ENCODE data around the gene SERP1.

DNA sequence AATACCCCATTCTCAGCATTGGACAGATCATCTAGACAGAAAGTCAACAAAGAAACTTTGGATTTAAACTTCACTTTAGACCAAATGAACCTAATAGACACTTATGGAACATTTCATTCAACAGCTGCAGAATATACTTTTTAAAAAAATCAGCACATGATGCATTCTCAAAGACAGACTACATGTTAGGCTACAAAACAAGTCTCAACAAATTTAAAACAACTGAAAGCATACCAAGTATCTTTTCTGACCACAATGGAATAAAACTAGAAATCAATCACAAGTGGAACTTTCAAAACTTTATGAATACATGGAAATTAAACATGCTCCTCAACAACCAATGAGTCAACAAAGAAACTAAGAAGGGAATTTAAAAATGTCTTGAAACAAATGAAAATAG is 37.9 kb downstream of the SERP1 start:
- TF ChIP-seq, protein P1, sequence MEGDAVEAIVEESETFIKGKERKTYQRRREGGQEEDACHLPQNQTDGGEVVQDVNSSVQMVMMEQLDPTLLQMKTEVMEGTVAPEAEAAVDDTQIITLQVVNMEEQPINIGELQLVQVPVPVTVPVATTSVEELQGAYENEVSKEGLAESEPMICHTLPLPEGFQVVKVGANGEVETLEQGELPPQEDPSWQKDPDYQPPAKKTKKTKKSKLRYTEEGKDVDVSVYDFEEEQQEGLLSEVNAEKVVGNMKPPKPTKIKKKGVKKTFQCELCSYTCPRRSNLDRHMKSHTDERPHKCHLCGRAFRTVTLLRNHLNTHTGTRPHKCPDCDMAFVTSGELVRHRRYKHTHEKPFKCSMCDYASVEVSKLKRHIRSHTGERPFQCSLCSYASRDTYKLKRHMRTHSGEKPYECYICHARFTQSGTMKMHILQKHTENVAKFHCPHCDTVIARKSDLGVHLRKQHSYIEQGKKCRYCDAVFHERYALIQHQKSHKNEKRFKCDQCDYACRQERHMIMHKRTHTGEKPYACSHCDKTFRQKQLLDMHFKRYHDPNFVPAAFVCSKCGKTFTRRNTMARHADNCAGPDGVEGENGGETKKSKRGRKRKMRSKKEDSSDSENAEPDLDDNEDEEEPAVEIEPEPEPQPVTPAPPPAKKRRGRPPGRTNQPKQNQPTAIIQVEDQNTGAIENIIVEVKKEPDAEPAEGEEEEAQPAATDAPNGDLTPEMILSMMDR (IDR thresholded peaks at IDR 0.05), result no peak
- TF ChIP-seq POLR2A (IDR thresholded peaks at IDR 0.05), result no peak
